ENCODE results near the gene RASAL2. TPM values are rescaled to one million over a fixed set of nuclear protein-coding genes. Genes with fewer than 3 reads are reported as not detected.

Gene RASAL2
- total RNA-seq, 4 donors from 2014 or later: 31.8 to 48.3 (median 37.8) TPM

DNA sequence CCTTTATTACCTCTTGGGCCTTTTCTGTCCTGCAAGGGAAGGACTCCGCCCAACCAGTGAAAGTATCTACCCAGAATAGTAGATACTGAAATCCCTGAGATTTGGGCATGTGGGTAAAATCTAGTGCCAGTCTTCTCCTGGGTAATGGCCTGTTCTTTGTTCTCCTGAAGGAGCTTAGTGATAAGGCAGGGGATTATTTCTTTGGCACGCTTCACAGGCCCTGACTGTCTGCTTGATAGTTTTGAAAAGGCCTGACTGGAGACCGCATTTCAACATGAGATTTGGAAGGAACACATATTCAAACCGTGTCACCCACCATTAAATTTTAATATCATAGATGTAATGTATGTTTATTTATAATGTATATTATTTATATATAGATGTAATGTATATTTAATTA is 48.9 kb downstream of the RASAL2 start:
- Histone ChIP-seq H3K9me3 (no peaks in the 10 kb centered on the region), H3K4me1 (no peaks in the 10 kb centered on the region), H3K36me3 (no peaks in the 10 kb centered on the region), H3K27me3 (no peaks in the 10 kb centered on the region), H3K27ac (no peak overlapping the region), H3K4me3 (no peak overlapping the region)
- WGBS: 91% methylated on average over 4 of the region's 4 CpGs
- no peak for DNase-seq (ENCODE audit: low spot score in 2 of 2)
- no peak for TF ChIP-seq POLR2AphosphoS5 (IDR thresholded peaks at IDR 0.05)
- TF ChIP-seq, protein P1, sequence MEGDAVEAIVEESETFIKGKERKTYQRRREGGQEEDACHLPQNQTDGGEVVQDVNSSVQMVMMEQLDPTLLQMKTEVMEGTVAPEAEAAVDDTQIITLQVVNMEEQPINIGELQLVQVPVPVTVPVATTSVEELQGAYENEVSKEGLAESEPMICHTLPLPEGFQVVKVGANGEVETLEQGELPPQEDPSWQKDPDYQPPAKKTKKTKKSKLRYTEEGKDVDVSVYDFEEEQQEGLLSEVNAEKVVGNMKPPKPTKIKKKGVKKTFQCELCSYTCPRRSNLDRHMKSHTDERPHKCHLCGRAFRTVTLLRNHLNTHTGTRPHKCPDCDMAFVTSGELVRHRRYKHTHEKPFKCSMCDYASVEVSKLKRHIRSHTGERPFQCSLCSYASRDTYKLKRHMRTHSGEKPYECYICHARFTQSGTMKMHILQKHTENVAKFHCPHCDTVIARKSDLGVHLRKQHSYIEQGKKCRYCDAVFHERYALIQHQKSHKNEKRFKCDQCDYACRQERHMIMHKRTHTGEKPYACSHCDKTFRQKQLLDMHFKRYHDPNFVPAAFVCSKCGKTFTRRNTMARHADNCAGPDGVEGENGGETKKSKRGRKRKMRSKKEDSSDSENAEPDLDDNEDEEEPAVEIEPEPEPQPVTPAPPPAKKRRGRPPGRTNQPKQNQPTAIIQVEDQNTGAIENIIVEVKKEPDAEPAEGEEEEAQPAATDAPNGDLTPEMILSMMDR (IDR thresholded peaks at IDR 0.05): no peak
- no peak for TF ChIP-seq POLR2A (IDR thresholded peaks at IDR 0.05)
- no peak for TF ChIP-seq EP300 (IDR thresholded peaks at IDR 0.05)

- no peak overlapping the region for H3K27ac ChIP-seq
- TF ChIP-seq POLR2A (IDR thresholded peaks at IDR 0.05) (no peak), EP300 (IDR thresholded peaks at IDR 0.05) (no peak), POLR2AphosphoS5 (IDR thresholded peaks at IDR 0.05) (no peak)
- TF ChIP-seq, protein P1 (IDR thresholded peaks at IDR 0.05): no peak
- H3K4me1 ChIP-seq: no peaks in the 10 kb centered on the region
- H3K9me3 ChIP-seq: no peaks in the 10 kb centered on the region
- no peak for DNase-seq (ENCODE audit: low spot score in 2 of 2)
- no peak overlapping the region for H3K4me3 ChIP-seq
- H3K36me3 ChIP-seq: no peaks in the 10 kb centered on the region
- no peaks in the 10 kb centered on the region for H3K27me3 ChIP-seq
- 75% methylated on average over 2 of the region's 2 CpGs for WGBS
Observed at GRCh38 chr1:178143730-178144690, 50.1 kb downstream of the RASAL2 start.

DNA sequence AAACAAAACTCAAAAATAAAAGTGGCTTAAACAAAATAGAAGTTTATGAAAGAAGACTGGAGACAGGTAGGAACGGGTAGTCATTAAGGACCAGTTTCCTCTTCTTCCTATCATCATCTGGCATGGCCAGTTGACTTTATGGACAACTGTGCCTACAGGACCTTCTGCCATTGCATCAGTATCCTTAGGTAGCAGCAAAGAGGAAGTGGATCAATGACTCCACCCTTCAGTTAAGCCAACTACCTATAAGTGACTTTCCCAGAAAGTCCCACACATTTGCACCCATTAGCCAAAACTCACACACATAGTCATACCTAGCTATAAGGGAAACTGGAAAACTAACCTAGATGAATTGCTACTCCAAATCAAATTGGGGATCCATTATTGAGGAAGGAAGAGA is 51.7 kb downstream of the RASAL2 start:
- H3K27ac ChIP-seq: no peak overlapping the region
- H3K9me3 ChIP-seq: no peaks in the 10 kb centered on the region
- no peak overlapping the region for H3K4me3 ChIP-seq
- WGBS: 82% methylated on average over 1 of the region's 1 CpG
- no peaks in the 10 kb centered on the region for H3K27me3 ChIP-seq
- TF ChIP-seq, protein P1 (IDR thresholded peaks at IDR 0.05): no peak
- TF ChIP-seq POLR2AphosphoS5 (IDR thresholded peaks at IDR 0.05): no peak
- TF ChIP-seq EP300 (IDR thresholded peaks at IDR 0.05): no peak
- no peak for TF ChIP-seq POLR2A (IDR thresholded peaks at IDR 0.05)
- no peak for DNase-seq (ENCODE audit: low spot score in 2 of 2)
- no peaks in the 10 kb centered on the region for H3K36me3 ChIP-seq
- H3K4me1 ChIP-seq: no peaks in the 10 kb centered on the region

DNA sequence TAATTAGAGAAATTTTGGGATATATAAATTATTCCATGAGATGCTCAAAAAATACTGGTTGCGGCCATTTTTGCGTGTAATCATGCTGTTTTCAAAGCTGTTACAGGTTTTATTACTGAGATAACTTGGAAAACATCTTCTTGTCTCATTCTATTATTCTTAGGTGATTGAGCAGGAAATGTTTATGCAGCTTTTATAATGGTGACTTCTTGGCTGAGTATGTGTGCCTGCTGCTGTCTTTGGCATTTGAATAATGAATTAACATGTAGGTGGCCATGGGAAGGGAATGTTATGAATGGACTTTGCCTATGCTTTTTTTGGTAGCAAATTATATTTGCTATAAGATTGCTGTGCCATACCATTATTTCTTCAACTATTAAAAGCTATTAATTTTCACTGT is 52.5 kb downstream of the RASAL2 start:
- H3K9me3 ChIP-seq: no peaks in the 10 kb centered on the region
- no peaks in the 10 kb centered on the region for H3K27me3 ChIP-seq
- TF ChIP-seq, protein P1 (IDR thresholded peaks at IDR 0.05): no peak
- no peak for TF ChIP-seq EP300 (IDR thresholded peaks at IDR 0.05)
- TF ChIP-seq POLR2AphosphoS5 (IDR thresholded peaks at IDR 0.05): no peak
- TF ChIP-seq POLR2A (IDR thresholded peaks at IDR 0.05): no peak
- H3K4me1 ChIP-seq: no peaks in the 10 kb centered on the region
- no peak overlapping the region for H3K27ac ChIP-seq
- H3K4me3 ChIP-seq: no peak overlapping the region
- no peaks in the 10 kb centered on the region for H3K36me3 ChIP-seq
- DNase-seq (ENCODE audit: low spot score in 2 of 2): no peak
- 92% methylated on average over 2 of the region's 2 CpGs for WGBS

DNA sequence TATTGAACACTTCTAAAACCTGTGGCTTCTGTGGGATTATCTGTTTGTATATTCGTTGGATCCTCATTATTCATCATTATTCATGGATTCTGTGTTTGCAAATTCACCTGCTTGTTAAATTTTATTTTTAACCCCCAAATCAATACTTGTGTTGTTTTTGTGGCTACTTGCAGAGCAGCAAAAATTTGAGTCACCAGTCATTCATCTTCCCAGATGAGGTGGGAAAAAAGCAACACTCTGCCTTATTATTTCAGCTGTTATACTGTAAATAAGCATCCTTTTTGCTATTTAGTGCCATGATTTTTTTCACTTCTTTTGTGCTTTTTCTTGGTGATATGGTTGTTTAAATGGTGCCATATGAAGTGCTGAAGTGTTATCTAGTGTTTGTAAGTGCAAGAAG is 56.7 kb downstream of the RASAL2 start:
- H3K27me3 ChIP-seq: no peaks in the 10 kb centered on the region
- TF ChIP-seq, protein P1 (IDR thresholded peaks at IDR 0.05): no peak
- TF ChIP-seq POLR2A (IDR thresholded peaks at IDR 0.05): no peak
- no peak for TF ChIP-seq EP300 (IDR thresholded peaks at IDR 0.05)
- TF ChIP-seq POLR2AphosphoS5 (IDR thresholded peaks at IDR 0.05): no peak
- no peak overlapping the region for H3K27ac ChIP-seq
- no peak overlapping the region for H3K4me3 ChIP-seq
- WGBS: 0% methylated on average over 1 of the region's 1 CpG
- no peaks in the 10 kb centered on the region for H3K36me3 ChIP-seq
- DNase-seq (ENCODE audit: low spot score in 2 of 2): no peak
- no peaks in the 10 kb centered on the region for H3K9me3 ChIP-seq
- no peaks in the 10 kb centered on the region for H3K4me1 ChIP-seq

Measured in suprapubic skin (tissue), 4 donors.